Measurements from ENCODE around the gene GUCY1A2.

DNA sequence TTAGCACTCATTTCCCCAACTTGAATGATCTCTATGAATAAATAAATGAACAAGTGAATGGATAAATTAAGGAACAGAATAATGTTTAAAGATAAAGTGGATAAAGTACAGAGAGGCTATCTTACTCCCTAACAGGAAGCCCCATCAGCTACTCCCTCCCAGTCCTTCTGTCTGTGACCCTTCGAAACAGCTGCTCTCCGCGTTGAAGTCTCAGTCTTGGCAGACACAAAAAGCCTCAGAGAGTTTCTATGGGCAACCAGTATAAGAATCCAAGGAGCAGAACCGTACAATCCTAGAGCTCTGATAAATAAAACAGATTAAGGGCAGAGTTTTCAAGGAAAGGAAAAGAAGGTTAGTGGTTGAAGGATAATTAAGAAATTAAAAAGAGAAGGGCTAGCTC lies 35.0 kb downstream of the GUCY1A2 start:
- TF ChIP-seq, protein P1, sequence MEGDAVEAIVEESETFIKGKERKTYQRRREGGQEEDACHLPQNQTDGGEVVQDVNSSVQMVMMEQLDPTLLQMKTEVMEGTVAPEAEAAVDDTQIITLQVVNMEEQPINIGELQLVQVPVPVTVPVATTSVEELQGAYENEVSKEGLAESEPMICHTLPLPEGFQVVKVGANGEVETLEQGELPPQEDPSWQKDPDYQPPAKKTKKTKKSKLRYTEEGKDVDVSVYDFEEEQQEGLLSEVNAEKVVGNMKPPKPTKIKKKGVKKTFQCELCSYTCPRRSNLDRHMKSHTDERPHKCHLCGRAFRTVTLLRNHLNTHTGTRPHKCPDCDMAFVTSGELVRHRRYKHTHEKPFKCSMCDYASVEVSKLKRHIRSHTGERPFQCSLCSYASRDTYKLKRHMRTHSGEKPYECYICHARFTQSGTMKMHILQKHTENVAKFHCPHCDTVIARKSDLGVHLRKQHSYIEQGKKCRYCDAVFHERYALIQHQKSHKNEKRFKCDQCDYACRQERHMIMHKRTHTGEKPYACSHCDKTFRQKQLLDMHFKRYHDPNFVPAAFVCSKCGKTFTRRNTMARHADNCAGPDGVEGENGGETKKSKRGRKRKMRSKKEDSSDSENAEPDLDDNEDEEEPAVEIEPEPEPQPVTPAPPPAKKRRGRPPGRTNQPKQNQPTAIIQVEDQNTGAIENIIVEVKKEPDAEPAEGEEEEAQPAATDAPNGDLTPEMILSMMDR (IDR thresholded peaks at IDR 0.05): no peak
- TF ChIP-seq EP300 (IDR thresholded peaks at IDR 0.05) (no peak), POLR2A (IDR thresholded peaks at IDR 0.05) (no peak)
